NB4 (cell line): ENCODE data around the gene TFR2.
A peak's percentile ranks its signal among the peaks of the same experiment; 100 is the strongest.

ENCODE experiments used
- DNase-seq: peaks from one replicate; pipeline ENCODE4 v3.0.0; 2010; ENCODE audit warnings: low read depth
- H3K4me3 ChIP-seq: one replicate; pipeline ENCODE4 v1.5.1; 2011; ENCODE audit warnings: mild to moderate bottlenecking, low read depth, low read length, moderate library complexity
- MYC ChIP-seq: IDR thresholded peaks from 2 replicates; pipeline ENCODE4 v1.6.1; 2011; ENCODE audit warnings: low read depth, low read length
- POLR2A ChIP-seq: IDR thresholded peaks from 2 replicates; pipeline ENCODE4 v1.6.1; 2011; ENCODE audit warnings: mild to moderate bottlenecking; ENCODE audit not compliant: insufficient read length; ENCODE audit errors: extremely low read depth
- TF ChIP-seq, protein P1 (sequence below): IDR thresholded peaks from one replicate; pipeline ENCODE4 v1.5.1; 2012; ENCODE audit warnings: low read depth, low read length
- TF ChIP-seq, protein P2 (sequence below): IDR thresholded peaks from 2 replicates; pipeline ENCODE4 v1.6.1; 2011; ENCODE audit warnings: low read depth, low read length

Gene TFR2

DNA sequence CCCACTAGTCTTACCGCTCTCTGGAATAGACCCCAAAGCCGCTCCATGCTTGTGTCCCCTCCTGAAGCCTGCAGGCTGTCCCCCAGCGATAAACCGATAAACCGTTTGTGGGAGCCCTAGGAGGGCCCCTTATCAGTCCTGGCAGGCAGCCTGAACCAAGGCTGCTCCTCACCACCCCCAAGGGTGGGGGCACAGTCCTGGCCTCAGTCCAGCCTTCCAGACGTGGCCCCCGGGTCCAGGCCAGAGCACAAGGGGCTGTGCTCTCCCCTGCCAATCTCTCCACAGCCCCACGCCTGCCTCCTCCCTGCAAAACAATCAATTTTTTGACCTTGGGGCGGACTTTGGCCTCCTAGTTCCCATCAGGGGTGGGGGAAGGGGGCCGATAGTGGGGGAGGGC lies at the start of gene TFR2:
Gene TFR2 (minus strand): TSS at position 90 of the 397 bp plus-strand sequence. CDS start 43 bp downstream, at position 47.
- no peak within 1 kb of the TSS for H3K4me3 ChIP-seq
- DNase-seq = no peak
- TF ChIP-seq, protein P1, sequence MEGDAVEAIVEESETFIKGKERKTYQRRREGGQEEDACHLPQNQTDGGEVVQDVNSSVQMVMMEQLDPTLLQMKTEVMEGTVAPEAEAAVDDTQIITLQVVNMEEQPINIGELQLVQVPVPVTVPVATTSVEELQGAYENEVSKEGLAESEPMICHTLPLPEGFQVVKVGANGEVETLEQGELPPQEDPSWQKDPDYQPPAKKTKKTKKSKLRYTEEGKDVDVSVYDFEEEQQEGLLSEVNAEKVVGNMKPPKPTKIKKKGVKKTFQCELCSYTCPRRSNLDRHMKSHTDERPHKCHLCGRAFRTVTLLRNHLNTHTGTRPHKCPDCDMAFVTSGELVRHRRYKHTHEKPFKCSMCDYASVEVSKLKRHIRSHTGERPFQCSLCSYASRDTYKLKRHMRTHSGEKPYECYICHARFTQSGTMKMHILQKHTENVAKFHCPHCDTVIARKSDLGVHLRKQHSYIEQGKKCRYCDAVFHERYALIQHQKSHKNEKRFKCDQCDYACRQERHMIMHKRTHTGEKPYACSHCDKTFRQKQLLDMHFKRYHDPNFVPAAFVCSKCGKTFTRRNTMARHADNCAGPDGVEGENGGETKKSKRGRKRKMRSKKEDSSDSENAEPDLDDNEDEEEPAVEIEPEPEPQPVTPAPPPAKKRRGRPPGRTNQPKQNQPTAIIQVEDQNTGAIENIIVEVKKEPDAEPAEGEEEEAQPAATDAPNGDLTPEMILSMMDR = no peak
- TF ChIP-seq, protein P2, sequence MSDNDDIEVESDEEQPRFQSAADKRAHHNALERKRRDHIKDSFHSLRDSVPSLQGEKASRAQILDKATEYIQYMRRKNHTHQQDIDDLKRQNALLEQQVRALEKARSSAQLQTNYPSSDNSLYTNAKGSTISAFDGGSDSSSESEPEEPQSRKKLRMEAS = no peak
- no peak for TF ChIP-seq POLR2A
- TF ChIP-seq MYC = no peak

DNA sequence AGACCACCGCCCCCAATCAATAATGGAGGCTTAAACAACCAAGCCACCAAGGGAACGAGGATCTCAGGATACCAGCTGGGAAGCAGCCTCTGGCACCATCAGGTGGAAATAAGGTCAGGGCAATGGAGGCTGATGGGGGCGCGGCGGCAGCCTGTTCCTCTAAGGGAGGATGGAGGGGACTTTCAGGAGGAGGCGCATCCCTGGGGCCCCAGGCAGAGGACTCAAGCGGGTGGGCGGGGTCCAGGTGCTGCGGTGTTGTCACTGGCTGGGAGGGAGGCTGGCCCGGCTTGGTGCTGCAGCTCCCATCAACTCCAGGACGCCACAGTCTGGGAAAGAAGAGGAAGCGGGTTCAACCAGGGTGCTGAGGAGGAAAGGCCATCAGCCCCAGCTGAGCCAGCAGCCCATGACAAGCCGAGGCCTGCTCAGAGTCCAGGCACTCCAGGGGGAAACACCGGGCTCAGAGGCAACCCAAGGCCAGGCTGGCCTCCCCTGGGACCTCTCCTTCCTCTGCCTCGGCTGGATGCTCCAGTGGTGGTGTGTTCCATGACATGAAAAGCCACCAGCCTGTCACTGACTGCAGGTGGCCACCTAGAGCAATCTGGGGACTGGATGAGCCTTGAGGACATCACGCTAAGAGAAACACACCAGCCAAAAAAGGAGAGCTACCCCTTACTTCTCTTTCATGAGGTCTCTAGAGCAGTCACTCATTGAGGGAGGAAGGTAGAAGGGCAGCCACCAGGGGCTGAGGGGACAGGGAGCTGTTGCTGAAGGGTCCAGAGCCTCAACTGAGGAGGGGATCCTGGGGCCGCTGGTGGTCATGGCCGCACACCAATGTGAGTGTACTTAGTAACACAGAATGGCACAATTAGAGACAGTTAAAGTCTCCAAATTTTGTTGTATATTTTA lies 48.1 kb upstream of the TFR2 start:
- no peak overlapping the region for H3K4me3 ChIP-seq
- DNase-seq = peak; percentile 52
- TF ChIP-seq POLR2A (no peak), MYC (no peak)
- TF ChIP-seq, protein P2 = no peak
- TF ChIP-seq, protein P1 = peak; percentile 7

DNA sequence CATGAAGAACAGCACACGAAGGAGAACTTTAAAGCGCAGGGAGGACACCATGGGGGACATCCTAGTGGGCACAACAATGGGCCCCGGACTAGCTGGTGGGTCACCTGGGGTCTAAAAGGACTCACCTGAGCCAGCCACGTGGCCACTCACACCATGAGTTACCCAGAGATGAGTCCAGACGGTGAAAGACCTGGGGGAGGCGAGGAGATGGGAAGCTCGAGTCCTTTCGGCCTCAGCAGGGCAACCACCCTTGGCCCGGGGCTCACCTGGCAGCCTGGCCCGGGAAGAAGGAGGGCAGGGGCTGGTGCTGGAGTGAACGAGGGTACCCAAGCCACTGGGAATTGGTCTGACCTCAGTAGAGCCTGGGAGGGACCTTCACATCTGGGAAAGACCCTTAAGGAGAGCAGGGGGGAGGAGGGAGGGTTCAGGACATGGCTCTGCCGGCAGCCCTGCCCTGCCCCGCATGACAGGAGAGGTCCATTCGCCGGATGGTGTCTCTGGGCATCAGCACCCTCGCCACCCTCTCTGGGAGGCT lies 47.0 kb upstream of the TFR2 start:
- TF ChIP-seq, protein P1 = no peak
- TF ChIP-seq POLR2A = no peak
- TF ChIP-seq, protein P2 = no peak
- TF ChIP-seq MYC = no peak
- H3K4me3 ChIP-seq = no peak overlapping the region
- DNase-seq = no peak

DNA sequence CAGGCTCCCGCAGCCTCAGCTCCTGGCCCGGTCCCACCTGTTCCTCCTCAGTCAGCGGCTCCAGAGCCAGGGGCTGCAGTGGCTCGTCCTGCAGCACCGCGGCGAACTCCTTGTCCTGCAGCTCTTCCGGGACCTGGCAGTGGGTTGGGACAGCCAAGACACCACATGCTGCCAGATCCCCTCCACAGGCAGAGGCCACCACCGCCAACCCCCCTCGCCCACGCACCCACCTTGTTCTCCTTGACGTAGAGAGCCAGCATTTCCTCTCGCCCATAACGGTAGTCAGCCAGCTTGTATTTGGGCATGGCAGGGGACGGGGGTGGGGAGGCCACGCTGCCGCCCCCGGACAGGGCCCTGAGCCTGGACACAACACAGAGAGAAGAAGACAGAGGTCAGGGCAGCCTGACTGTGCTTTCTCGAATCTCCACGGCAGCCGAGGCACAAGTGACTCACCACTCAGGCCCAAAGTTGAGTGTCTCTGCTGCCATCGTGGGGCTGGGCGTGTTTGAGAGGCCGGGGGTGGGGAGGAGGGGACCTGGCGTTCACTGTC lies 46.5 kb upstream of the TFR2 start:
- no peak for DNase-seq
- H3K4me3 ChIP-seq = no peak overlapping the region

DNA sequence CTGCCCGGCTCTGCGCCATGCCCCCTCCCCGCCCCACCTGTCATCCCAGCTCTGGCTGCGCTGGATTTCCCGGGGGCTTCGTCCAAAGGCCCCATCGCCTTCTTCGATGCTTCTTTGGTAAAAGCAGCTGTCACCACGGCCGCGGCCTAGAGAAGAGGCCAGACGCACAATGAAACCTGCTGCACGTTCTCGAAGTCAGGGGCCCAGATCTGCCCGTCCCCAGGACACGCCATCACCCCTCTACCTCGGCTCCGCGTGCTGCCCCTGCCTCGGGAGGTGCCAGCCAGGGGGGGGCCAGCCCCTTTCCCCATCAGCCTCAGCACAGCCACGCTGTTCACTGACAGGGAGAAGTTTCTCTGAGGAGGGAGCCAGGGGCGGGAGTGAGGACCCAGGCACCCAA lies 45.9 kb upstream of the TFR2 start:
- no peak for DNase-seq
- TF ChIP-seq, protein P1 = no peak
- TF ChIP-seq, protein P2 = no peak
- TF ChIP-seq POLR2A = no peak
- TF ChIP-seq MYC = no peak
- H3K4me3 ChIP-seq = no peak overlapping the region

More for the DNA sequence above, 46.5 kb upstream of the TFR2 start:
- TF ChIP-seq POLR2A (no peak), MYC (no peak)
- TF ChIP-seq, protein P2 = no peak
- TF ChIP-seq, protein P1 = no peak
